SK-N-SH (cell line): ENCODE data around the gene HS3ST3A1.

Experiments used
- CHD2 ChIP-seq: fragments of 150-350 bp; IDR thresholded peaks from 2 replicates; pipeline ENCODE4 v1.6.1; 2018; ENCODE audit warnings: low read length; ENCODE audit not compliant: partially characterized antibody
- EZH2phosphoT487 ChIP-seq: fragments of 200-600 bp; sonication (generic); IDR thresholded peaks from 2 replicates; pipeline ENCODE4 v1.6.1; 2017; ENCODE audit warnings: low read depth, mixed run types, mild to moderate bottlenecking, antibody characterized with exemption, moderate library complexity, borderline replicate concordance
- POLR2AphosphoS5 ChIP-seq: IDR thresholded peaks from 2 replicates; pipeline ENCODE4 v1.6.1; 2012; ENCODE audit warnings: low read depth, low read length
- TF ChIP-seq, protein P1 (sequence below): fragments of 150-350 bp; IDR thresholded peaks from 2 replicates; pipeline ENCODE4 v1.6.1; 2017; ENCODE audit warnings: antibody characterized with exemption, low read length, low read depth, borderline replicate concordance

DNA sequence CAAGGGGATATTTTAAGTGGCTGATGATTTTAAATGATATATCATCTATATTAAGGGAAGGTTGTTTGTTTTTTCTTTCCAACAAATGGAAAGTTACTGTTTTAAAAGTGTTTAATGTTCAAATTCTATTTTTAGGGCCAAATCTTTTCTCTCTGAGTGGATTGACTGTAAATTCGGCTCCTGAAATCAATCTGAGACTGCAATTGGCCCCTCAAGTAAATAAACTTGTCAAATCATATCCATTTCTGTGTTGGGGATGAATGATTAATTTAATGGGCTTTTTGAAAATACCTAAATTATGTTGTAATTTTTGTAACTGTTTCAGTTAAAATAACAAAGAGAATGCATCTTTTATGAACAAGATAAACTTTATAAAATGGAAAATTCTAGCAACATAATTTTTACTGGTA lies 2.6 kb downstream of the HS3ST3A1 start:
- TF ChIP-seq CHD2 (no peak), EZH2phosphoT487 (no peak), POLR2AphosphoS5 (no peak)
- TF ChIP-seq, protein P1, sequence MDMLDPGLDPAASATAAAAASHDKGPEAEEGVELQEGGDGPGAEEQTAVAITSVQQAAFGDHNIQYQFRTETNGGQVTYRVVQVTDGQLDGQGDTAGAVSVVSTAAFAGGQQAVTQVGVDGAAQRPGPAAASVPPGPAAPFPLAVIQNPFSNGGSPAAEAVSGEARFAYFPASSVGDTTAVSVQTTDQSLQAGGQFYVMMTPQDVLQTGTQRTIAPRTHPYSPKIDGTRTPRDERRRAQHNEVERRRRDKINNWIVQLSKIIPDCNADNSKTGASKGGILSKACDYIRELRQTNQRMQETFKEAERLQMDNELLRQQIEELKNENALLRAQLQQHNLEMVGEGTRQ: no peak
